Measurements from ENCODE around the gene CD44.

The CD44 gene

GRCh38 chr11:35096723-35097122, 42.2 kb upstream of the CD44 start:
- no peak overlapping the region for H3K4me3 ChIP-seq (ENCODE audit: low read depth in 1 of 2, low read length in 2 of 2)
- no peaks in the 10 kb centered on the region for H3K79me2 ChIP-seq (ENCODE audit: insufficient read depth, low read length)
- H3K9ac ChIP-seq (ENCODE audit: low read depth, low read length): no peak overlapping the region
- H3K9me3 ChIP-seq (ENCODE audit: insufficient read depth, low read length, severe bottlenecking): no peaks in the 10 kb centered on the region
- no peak overlapping the region for H2AFZ ChIP-seq (ENCODE audit: low read depth, low read length)
- H3K4me1 ChIP-seq (ENCODE audit: insufficient read depth, low read length): no peaks in the 10 kb centered on the region
- H3K36me3 ChIP-seq (ENCODE audit: insufficient read depth, low read length): no peaks in the 10 kb centered on the region
- H3K27ac ChIP-seq (ENCODE audit: low read length): no peak overlapping the region
- ATAC-seq (ENCODE audit: insufficient read depth, low read depth) (no peak), DNase-seq (no peak)
- TF ChIP-seq EZH2 (IDR thresholded peaks at IDR 0.05; ENCODE audit: borderline replicate concordance, low read depth, low read length, severe bottlenecking) (no peak), CTCF (IDR thresholded peaks at IDR 0.05; ENCODE audit: borderline replicate concordance, extremely low read depth, low read length, poor library complexity, severe bottlenecking) (no peak)
- no peaks in the 10 kb centered on the region for H4K20me1 ChIP-seq (ENCODE audit: insufficient read depth, low read length)
- no peak overlapping the region for H3K4me2 ChIP-seq (ENCODE audit: insufficient read depth, low read length)
- no peaks in the 10 kb centered on the region for H3K27me3 ChIP-seq (ENCODE audit: insufficient read depth, low read length, poor library complexity)

GRCh38 chr11:35097814-35098455, 41.0 kb upstream of the CD44 start:
- no peaks in the 10 kb centered on the region for H3K36me3 ChIP-seq (ENCODE audit: insufficient read depth, low read length)
- H2AFZ ChIP-seq (ENCODE audit: low read depth, low read length): no peak overlapping the region
- DNase-seq: no peak

GRCh38 chr11:35098855-35099254, 40.1 kb upstream of the CD44 start:
- no peak overlapping the region for H3K4me3 ChIP-seq (ENCODE audit: low read depth in 1 of 2, low read length in 2 of 2)
- H2AFZ ChIP-seq (ENCODE audit: low read depth, low read length): no peak overlapping the region
- TF ChIP-seq CTCF (IDR thresholded peaks at IDR 0.05; ENCODE audit: borderline replicate concordance, extremely low read depth, low read length, poor library complexity, severe bottlenecking) (no peak), EZH2 (IDR thresholded peaks at IDR 0.05; ENCODE audit: borderline replicate concordance, low read depth, low read length, severe bottlenecking) (no peak)
- no peaks in the 10 kb centered on the region for H3K27me3 ChIP-seq (ENCODE audit: insufficient read depth, low read length, poor library complexity)
- H3K9me3 ChIP-seq (ENCODE audit: insufficient read depth, low read length, severe bottlenecking): no peaks in the 10 kb centered on the region
- ATAC-seq (ENCODE audit: insufficient read depth, low read depth): no peak
- H3K4me1 ChIP-seq (ENCODE audit: insufficient read depth, low read length): no peaks in the 10 kb centered on the region
- no peak overlapping the region for H3K4me2 ChIP-seq (ENCODE audit: insufficient read depth, low read length)
- no peaks in the 10 kb centered on the region for H3K79me2 ChIP-seq (ENCODE audit: insufficient read depth, low read length)
- no peak for DNase-seq
- H3K36me3 ChIP-seq (ENCODE audit: insufficient read depth, low read length): no peaks in the 10 kb centered on the region
- H3K27ac ChIP-seq (ENCODE audit: low read length): no peak overlapping the region
- H3K9ac ChIP-seq (ENCODE audit: low read depth, low read length): no peak overlapping the region
- no peaks in the 10 kb centered on the region for H4K20me1 ChIP-seq (ENCODE audit: insufficient read depth, low read length)

More at GRCh38 chr11:35097814-35098455, 41.0 kb upstream of the CD44 start:
- Histone ChIP-seq H3K9ac (ENCODE audit: low read depth, low read length) (no peak overlapping the region), H3K27me3 (ENCODE audit: insufficient read depth, low read length, poor library complexity) (no peaks in the 10 kb centered on the region), H3K4me1 (ENCODE audit: insufficient read depth, low read length) (no peaks in the 10 kb centered on the region), H3K9me3 (ENCODE audit: insufficient read depth, low read length, severe bottlenecking) (no peaks in the 10 kb centered on the region), H3K79me2 (ENCODE audit: insufficient read depth, low read length) (no peaks in the 10 kb centered on the region), H4K20me1 (ENCODE audit: insufficient read depth, low read length) (no peaks in the 10 kb centered on the region), H3K4me2 (ENCODE audit: insufficient read depth, low read length) (no peak overlapping the region), H3K4me3 (ENCODE audit: low read depth in 1 of 2, low read length in 2 of 2) (no peak overlapping the region), H3K27ac (ENCODE audit: low read length) (no peak overlapping the region)
- no peak for TF ChIP-seq CTCF (IDR thresholded peaks at IDR 0.05; ENCODE audit: borderline replicate concordance, extremely low read depth, low read length, poor library complexity, severe bottlenecking)
- TF ChIP-seq EZH2 (IDR thresholded peaks at IDR 0.05; ENCODE audit: borderline replicate concordance, low read depth, low read length, severe bottlenecking): no peak
- ATAC-seq (ENCODE audit: insufficient read depth, low read depth): no peak

Measured in DND-41 (cell line).